ENCODE results near the gene ZNF554. TPM values are rescaled to one million over a fixed set of nuclear protein-coding genes. Genes with fewer than 3 reads are reported as not detected.

ZNF554 gene
- total RNA-seq (2021) = 5.9 and 6.6 TPM in 2 replicates
- long read RNA-seq, transcript ZNF554-201 (5 exons, 2,736 nt) = major isoform, 5 of 11 reads
- long read RNA-seq, partial matches to known transcripts = 0 of 11 reads
- long read RNA-seq, other reads (novel, unspliced or antisense) = 6 of 11 reads

- Mint-ChIP-seq H3K36me3 (ENCODE audit: insufficient read depth in 1 of 3, low read depth in 3 of 3) (peaks cover 9 to 13% (median 12%) of the 10 kb centered on the region in 3 experiments), H3K4me1 (peaks cover 3% of the 10 kb centered on the region in 2 experiments; a peak in 1 of 4 replicates), H3K4me3 (peak within 1 kb of the TSS; percentile 83 to 96), H3K9me3 (peaks cover 0 to 4% of the 10 kb centered on the region in 2 experiments; a peak in 4 of 5 replicates), H3K27ac (peak within 1 kb of the TSS in 1 of 3 experiments; percentile 61; a peak in 1 of 7 replicates), H3K27me3 (ENCODE audit: low read depth) (peaks cover 1% of the 10 kb centered on the region)
- no peaks in the 10 kb centered on the region for H3K27me3 ChIP-seq (ENCODE audit: insufficient read depth, low read length)
- no peaks in the 10 kb centered on the region for H3K79me2 ChIP-seq (ENCODE audit: insufficient read depth, low read length)
- peaks cover 2% of the 10 kb centered on the region for H4K20me1 ChIP-seq (ENCODE audit: control insufficient read depth, insufficient read depth, insufficient read length)
- H2BK20ac ChIP-seq (ENCODE audit: low read depth, low read length, poor library complexity, severe bottlenecking) = no peak within 1 kb of the TSS
- H2BK12ac ChIP-seq (ENCODE audit: insufficient read length, low read depth, low read length) = no peak within 1 kb of the TSS
- no peaks in the 10 kb centered on the region for H3K23me2 ChIP-seq (ENCODE audit: insufficient read length, low read depth, low read length, poor library complexity, severe bottlenecking)
- no peak within 1 kb of the TSS for H3K4ac ChIP-seq (ENCODE audit: low read depth, low read length)
- no peak within 1 kb of the TSS for H4K5ac ChIP-seq (ENCODE audit: insufficient read length, low read depth, low read length)
- no peak within 1 kb of the TSS for H3K56ac ChIP-seq (ENCODE audit: insufficient read length, low read depth, low read length)
- no peak within 1 kb of the TSS for H3K23ac ChIP-seq (ENCODE audit: insufficient read length, low read depth, low read length)
- H3K4me2 ChIP-seq (ENCODE audit: insufficient read depth, insufficient read length, low read length) = peak within 1 kb of the TSS; percentile 55
- H4K91ac ChIP-seq (ENCODE audit: insufficient read length, low read depth, low read length) = no peak within 1 kb of the TSS
- no peak within 1 kb of the TSS for H2BK5ac ChIP-seq (ENCODE audit: insufficient read length, low read length)
- no peak within 1 kb of the TSS for H3K14ac ChIP-seq (ENCODE audit: insufficient read depth, low read length)
- peak; percentile 97 for DNase-seq
- H2AK5ac ChIP-seq (ENCODE audit: insufficient read length, low read length) = no peak within 1 kb of the TSS
- no peaks in the 10 kb centered on the region for H3K9me3 ChIP-seq (ENCODE audit: control insufficient read depth, low read depth, low read length)
- no CpG with 5 or more reads among the region's 64 CpGs for WGBS (ENCODE audit: extremely low coverage, insufficient read length, low lambda C conversion rate)
- H3K18ac ChIP-seq (ENCODE audit: insufficient read length, low read depth, low read length) = no peak within 1 kb of the TSS
- H3K79me1 ChIP-seq (ENCODE audit: insufficient read depth, low read depth, low read length, poor library complexity, severe bottlenecking) = no peaks in the 10 kb centered on the region
- no peak within 1 kb of the TSS for H3T11ph ChIP-seq (ENCODE audit: low read length)
- no peak within 1 kb of the TSS for H2BK120ac ChIP-seq (ENCODE audit: low read depth, low read length, poor library complexity, severe bottlenecking)
- no peak within 1 kb of the TSS for H3K27ac ChIP-seq (ENCODE audit: insufficient read length, low read depth, low read length)
- no peak within 1 kb of the TSS for H2BK15ac ChIP-seq (ENCODE audit: low read depth, low read length)
- TF ChIP-seq CTCF (conservative IDR thresholded peaks at IDR 0.05) = peak; percentile 95
- peak within 1 kb of the TSS; percentile 27 for H3K9ac ChIP-seq (ENCODE audit: extremely low read depth, insufficient read length, low read length)
- no peaks in the 10 kb centered on the region for H3K4me1 ChIP-seq (ENCODE audit: insufficient read depth, low read length)
- H2AFZ ChIP-seq (ENCODE audit: low read length) = no peak within 1 kb of the TSS
- no peak within 1 kb of the TSS for H4K8ac ChIP-seq (replicated peaks; ENCODE audit: insufficient read length, low read depth, low read length)
Observed at GRCh38 chr19:2819540-2820111, at the start of gene ZNF554. Gene ZNF554, plus strand, starts transcription at chr19:2819868. Its CDS starts 204 bp downstream, at chr19:2820072.
